Measurements from ENCODE around the gene S100B. TPM values are rescaled to one million over a fixed set of nuclear protein-coding genes. Genes with fewer than 3 reads are reported as not detected.

Gene S100B
- total and polyA plus RNA-seq, 2 of the 8 experiments (the other 6 are each of a cell fraction or from before 2014, with no cell fraction given) = 0.36 to 0.69 TPM

GRCh38 chr21:46617267-46618051 is 12.6 kb upstream of the S100B start:
- no peak overlapping the region for H3K56ac ChIP-seq (replicated peaks; ENCODE audit: insufficient read length, low read depth, low read length)
- no peaks in the 10 kb centered on the region for H3K79me1 ChIP-seq (ENCODE audit: low read depth, low read length)
- no peak overlapping the region for H4K8ac ChIP-seq (ENCODE audit: extremely low read depth, insufficient read depth, low read length)
- DNase-seq (ENCODE audit: low read depth in 1 of 2, low spot score in 2 of 2) = no peak
- no peak for FAIRE-seq
- no peaks in the 10 kb centered on the region for H4K20me1 ChIP-seq (replicated peaks in 1 of 2; ENCODE audit: control insufficient read depth in 1 of 2, insufficient read depth in 2 of 2, low read length in 2 of 2)
- no peak overlapping the region for H3K4me2 ChIP-seq (ENCODE audit: insufficient read depth in 1 of 2, low read depth in 2 of 2, low read length in 2 of 2)
- no peaks in the 10 kb centered on the region for H3K9me3 ChIP-seq (ENCODE audit: insufficient read depth in 2 of 2, low read depth in 1 of 2, low read length in 1 of 2)
- H3K27me3 ChIP-seq (replicated peaks in 1 of 4; ENCODE audit: control insufficient read depth in 3 of 4, extremely low read depth in 1 of 4, insufficient read depth in 3 of 4, low read length in 3 of 4) = no peaks in the 10 kb centered on the region
- WGBS, 2 experiments (ENCODE audit: extremely low coverage in 1 of 2, insufficient coverage in 1 of 2, insufficient read length in 1 of 2, insufficient replicate concordance in 2 of 2, low coverage in 1 of 2, low lambda C conversion rate in 2 of 2, missing lambda C conversion rate in 1 of 2) = 92% methylated on average over 6 of the region's 6 CpGs; no CpG with 5 or more reads in 1 of the 2 experiments
- H3K27ac ChIP-seq (ENCODE audit: low read depth, low read length) = no peak overlapping the region
- no peaks in the 10 kb centered on the region for H3K36me3 ChIP-seq (ENCODE audit: control insufficient read depth in 2 of 4, insufficient read depth in 4 of 4, low read length in 3 of 4)
- POLR2A ChIA-PET (ENCODE audit: partially characterized antibody) = interaction anchor here (0.9 kb wide), 1 partner anchor 17 kb away, joined by 6 read pairs; the partner anchor contains the start of gene PRMT2
- H4K91ac ChIP-seq (replicated peaks; ENCODE audit: insufficient read length, low read length) = no peak overlapping the region
- no peak overlapping the region for H2BK120ac ChIP-seq (replicated peaks; ENCODE audit: low read depth, low read length)
- no peak overlapping the region for H2BK5ac ChIP-seq (ENCODE audit: low read depth, low read length)
- no peak overlapping the region for H3K23ac ChIP-seq (ENCODE audit: insufficient read length)
- H2AK5ac ChIP-seq (ENCODE audit: low read depth, low read length) = no peak overlapping the region
- H2BK15ac ChIP-seq (ENCODE audit: low read length) = no peak overlapping the region
- no peak overlapping the region for H4K5ac ChIP-seq (ENCODE audit: insufficient read length, low read depth, low read length)
- H3K14ac ChIP-seq (ENCODE audit: insufficient read length) = no peak overlapping the region
- no peak overlapping the region for H3K4ac ChIP-seq (replicated peaks; ENCODE audit: insufficient read length, low read depth, low read length)
- H2AFZ ChIP-seq (ENCODE audit: low read length) = no peak overlapping the region
- H3K4me1 ChIP-seq (replicated peaks in 1 of 4; ENCODE audit: control insufficient read depth in 3 of 4, insufficient read depth in 4 of 4, low read length in 3 of 4) = no peaks in the 10 kb centered on the region; a peak in 2 of 7 replicates
- H3K4me3 ChIP-seq (ENCODE audit: extremely low read depth in 1 of 4, insufficient read depth in 2 of 4, low read depth in 3 of 4, low read length in 4 of 4) = no peak overlapping the region
- no peak overlapping the region for H2BK20ac ChIP-seq (ENCODE audit: low read length)
- no peak overlapping the region for H2BK12ac ChIP-seq (ENCODE audit: low read depth, low read length)
- H3K18ac ChIP-seq (ENCODE audit: extremely low read depth, low read length) = no peak overlapping the region
- CTCF ChIA-PET (ENCODE audit: partially characterized antibody) = interaction anchor here (0.8 to 1.3 kb wide), 4 partner anchors 9 to 22 kb away, joined by 3 to 11 read pairs (median 4); partner anchors contain the start of gene PRMT2
- TF ChIP-seq E2F6 (IDR thresholded peaks at IDR 0.05) = no peak
- no peak for TF ChIP-seq ZNF274 (IDR thresholded peaks at IDR 0.05; ENCODE audit: borderline replicate concordance, extremely low read depth, low read length)
- TF ChIP-seq KDM1A (IDR thresholded peaks at IDR 0.05; ENCODE audit: borderline replicate concordance, low read length) = no peak
- no peak for TF ChIP-seq SUZ12 (IDR thresholded peaks at IDR 0.05; ENCODE audit: low read length)
- H3K79me2 ChIP-seq (ENCODE audit: control insufficient read depth in 1 of 2, insufficient read depth in 2 of 2, low read length in 2 of 2) = no peaks in the 10 kb centered on the region
- H3K9ac ChIP-seq (replicated peaks in 1 of 4; ENCODE audit: extremely low read depth in 1 of 4, low read depth in 3 of 4, low read length in 3 of 4) = no peak overlapping the region
- H3K23me2 ChIP-seq (ENCODE audit: low read depth, low read length) = no peaks in the 10 kb centered on the region

Data from H1 (cell line).